Aorta (tissue), 5 donors: Measurements from ENCODE around the gene PRCC. TPM values are rescaled to one million over a fixed set of nuclear protein-coding genes. Genes with fewer than 3 reads are reported as not detected.

Experiments used
- ATAC-seq: fragments of 200-7000 bp; cut with Tn5 transposase; one replicate; pipeline ENCODE4 v1.9.1; 2022; ENCODE audit warnings: moderate library complexity; ENCODE audit not compliant: low FRiP score
- DNase-seq, 2 donors: peaks; one replicate each; pipeline ENCODE4 v3.0.0-alpha.2; 2020
- H3K27ac ChIP-seq, 2 donors: one replicate each; pipeline ENCODE4 v1.5.1; 2013; ENCODE audit warnings: low read length in 2 of 2, mild to moderate bottlenecking in 2 of 2, moderate library complexity in 2 of 2, control low read depth in 1 of 2, inconsistent platforms in 1 of 2, low read depth in 1 of 2
- H3K27me3 ChIP-seq, 2 donors: one replicate each; pipeline ENCODE4 v1.6.1; 2013; ENCODE audit warnings: control low read depth in 1 of 2, low read length in 1 of 2, mild to moderate bottlenecking in 1 of 2, moderate library complexity in 1 of 2; ENCODE audit not compliant: insufficient read depth in 2 of 2, control insufficient read depth in 1 of 2
- H3K36me3 ChIP-seq, 2 donors: one replicate each; pipeline ENCODE4 v1.6.1; 2013; ENCODE audit warnings: control low read depth in 1 of 2, low read length in 1 of 2, mild to moderate bottlenecking in 1 of 2; ENCODE audit not compliant: insufficient read depth in 2 of 2, control insufficient read depth in 1 of 2
- H3K4me1 ChIP-seq, 2 donors: one replicate each; pipeline ENCODE4 v1.6.1; 2013; ENCODE audit warnings: low read length in 2 of 2, control low read depth in 1 of 2, mild to moderate bottlenecking in 1 of 2, moderate library complexity in 1 of 2; ENCODE audit not compliant: insufficient read depth in 2 of 2, control insufficient read depth in 1 of 2
- H3K4me3 ChIP-seq, 2 donors: one replicate each; pipeline ENCODE4 v1.5.1; 2013; ENCODE audit warnings: low read length in 2 of 2, control low read depth in 1 of 2, mild to moderate bottlenecking in 1 of 2
- H3K9me3 ChIP-seq: one replicate; pipeline ENCODE4 v1.6.1; 2013; ENCODE audit warnings: mild to moderate bottlenecking, low read length; ENCODE audit not compliant: control insufficient read depth
- WGBS, 2 donors: extraction: QIAGEN DNeasy Blood & Tissue Kit; methylation state at CpG; one replicate each; pipeline ENCODE4 v1.1.7; 2013; 5-methylcytosine and 5-hydroxymethylcytosine counted together
- intact Hi-C, 2 donors: fragments of 100-400 bp; cut with DNase I; formaldehyde crosslinking; loops; one replicate each; pipeline versions ENCODE4 v1.14.2 to v1.15.0; 2022
- polyA plus RNA-seq, 2 donors: library from polyadenylated mRNA; stranded (reverse); fragments of 200-250 nt; gene quantifications; one replicate each; pipeline ENCODE4 v1.2.3, GENCODE V29; 2013
- total RNA-seq, 2 donors: library from RNA; stranded (reverse); fragmentation: NEBNext Ultra II Directional; extraction: Animal tissue kit (Norgen Biotek cat#: 25700); gene quantifications; one replicate each; pipeline ENCODE4 v1.2.1, GENCODE V29; 2021
- donor health status: healthy with polysubstance abuse.
- donor health status: Bipolar disorder and iron deficiency.
- donor health status: DM: no; HTN: no; CAD: no.
- donor health status: DM: no; HTN: no; CAD: no.
- donor health status: DM: yes; HTN: yes; CAD: no.

The PRCC gene
- total and polyA plus RNA-seq, 4 donors, result 17.2 to 50.2 (median 42.2) TPM

DNA sequence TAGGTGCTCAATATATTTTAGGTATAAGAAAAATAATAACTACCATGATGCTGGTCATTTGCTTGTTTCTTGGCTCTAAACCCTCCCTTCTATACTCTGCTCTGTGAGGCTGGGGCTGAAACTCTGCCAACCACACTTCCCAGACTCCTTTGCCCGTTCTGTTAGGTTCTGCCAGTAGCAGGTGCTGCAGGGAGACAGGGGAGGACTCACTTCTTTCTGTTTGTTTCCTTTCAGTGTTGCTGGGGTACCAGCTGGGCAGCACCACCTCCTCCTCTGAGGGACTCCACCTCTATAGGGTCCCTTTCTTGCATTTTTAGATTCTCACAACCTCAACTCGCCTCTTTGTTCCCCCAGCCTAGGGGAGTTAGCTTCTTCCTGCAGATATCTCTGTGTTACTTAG lies 66.3 kb downstream of the PRCC start:
- no peaks in the 10 kb centered on the region for H3K9me3 ChIP-seq
- DNase-seq, result no peak
- intact Hi-C loops, result no loop called here
- no peak overlapping the region for H3K27ac ChIP-seq
- H3K4me1 ChIP-seq, result no peaks in the 10 kb centered on the region
- H3K36me3 ChIP-seq, result no peaks in the 10 kb centered on the region
- peaks cover 0 to 3% of the 10 kb centered on the region in 2 donors for H3K27me3 ChIP-seq
- no peak for ATAC-seq
- WGBS, 2 donors, result 42 to 58% methylated on average over 2 of the region's 2 CpGs
- no peak overlapping the region for H3K4me3 ChIP-seq

GRCh38 chr1:156834322-156834721 lies 67.0 kb downstream of the PRCC start:
- Histone ChIP-seq H3K36me3 (no peaks in the 10 kb centered on the region), H3K9me3 (no peaks in the 10 kb centered on the region), H3K27ac (no peak overlapping the region), H3K4me3 (no peak overlapping the region), H3K4me1 (no peaks in the 10 kb centered on the region), H3K27me3 (peaks cover 0 to 3% of the 10 kb centered on the region in 2 donors)
- DNase-seq (no peak), ATAC-seq (no peak)
- WGBS, 2 donors, result 72 to 81% methylated on average over 3 of the region's 3 CpGs
- intact Hi-C loops, result no loop called here

DNA sequence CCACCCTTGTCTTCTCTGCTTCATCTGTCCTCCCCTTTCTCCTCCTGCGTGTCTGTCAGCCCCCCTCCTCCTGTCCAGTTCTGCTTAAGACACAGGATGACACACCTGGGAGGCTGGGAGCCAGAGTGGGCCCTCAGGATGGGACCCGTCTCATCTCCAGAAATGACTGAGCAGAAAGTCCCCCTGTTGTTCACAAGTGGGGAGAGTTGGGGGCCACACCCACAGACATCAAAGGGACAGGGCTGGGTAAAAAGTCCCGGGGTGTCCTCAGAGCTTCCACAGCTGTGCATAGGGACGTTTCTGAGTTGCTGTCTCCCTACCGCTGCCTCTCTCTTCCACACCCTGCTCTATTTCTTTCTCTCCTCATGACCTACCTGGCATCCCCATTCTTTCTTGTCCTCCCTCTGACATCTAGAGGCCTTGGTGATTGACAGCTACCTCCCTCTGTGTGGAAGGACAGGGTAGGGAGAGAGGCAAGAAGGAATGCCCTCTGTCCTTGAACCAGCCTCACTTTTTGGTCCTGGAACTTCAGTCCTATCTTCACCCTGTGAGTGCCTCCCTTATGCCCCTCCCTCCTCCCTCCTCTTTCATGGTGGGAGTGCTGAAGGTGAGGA lies 68.8 kb downstream of the PRCC start:
- Histone ChIP-seq H3K4me1 (no peaks in the 10 kb centered on the region), H3K36me3 (no peaks in the 10 kb centered on the region), H3K27ac (no peak overlapping the region), H3K27me3 (peaks cover 0 to 3% of the 10 kb centered on the region in 2 donors), H3K4me3 (no peak overlapping the region), H3K9me3 (no peaks in the 10 kb centered on the region)
- DNase-seq (no peak), ATAC-seq (no peak)
- WGBS, 2 donors, result 68 to 70% methylated on average over 5 of the region's 5 CpGs
- intact Hi-C loops, result loop anchor here in 1 of 2 donors (5.0 kb wide), 1 partner anchor 91 kb away; no protein-coding TSS in a partner anchor

- Histone ChIP-seq H3K27ac (no peak overlapping the region), H3K27me3 (peaks cover 0 to 3% of the 10 kb centered on the region in 2 donors), H3K4me3 (no peak overlapping the region), H3K36me3 (no peaks in the 10 kb centered on the region), H3K9me3 (no peaks in the 10 kb centered on the region), H3K4me1 (no peaks in the 10 kb centered on the region)
- intact Hi-C loops, result loop anchor here in 1 of 2 donors (5.0 kb wide), 1 partner anchor 90 kb away; no protein-coding TSS in a partner anchor
- ATAC-seq, result no peak
- DNase-seq, result peak in 1 of 2 donors; percentile 4
- 80 to 84% methylated on average over 4 of the region's 4 CpGs for WGBS, 2 donors
These were observed 69.6 kb downstream of the PRCC start for GRCh38 chr1:156836892-156837291.

GRCh38 chr1:156838972-156839371 lies 71.6 kb downstream of the PRCC start:
- WGBS, 2 donors, result 29 to 30% methylated on average over 7 of the region's 7 CpGs
- Histone ChIP-seq H3K9me3 (no peaks in the 10 kb centered on the region), H3K4me1 (no peaks in the 10 kb centered on the region), H3K27ac (no peak overlapping the region), H3K27me3 (no peaks in the 10 kb centered on the region), H3K36me3 (no peaks in the 10 kb centered on the region), H3K4me3 (no peak overlapping the region)
- intact Hi-C loops, result loop anchor here (1.0 to 5.0 kb wide), 2 partner anchors 51 to 88 kb away; no protein-coding TSS in a partner anchor
- ATAC-seq, result no peak
- no peak for DNase-seq

DNA sequence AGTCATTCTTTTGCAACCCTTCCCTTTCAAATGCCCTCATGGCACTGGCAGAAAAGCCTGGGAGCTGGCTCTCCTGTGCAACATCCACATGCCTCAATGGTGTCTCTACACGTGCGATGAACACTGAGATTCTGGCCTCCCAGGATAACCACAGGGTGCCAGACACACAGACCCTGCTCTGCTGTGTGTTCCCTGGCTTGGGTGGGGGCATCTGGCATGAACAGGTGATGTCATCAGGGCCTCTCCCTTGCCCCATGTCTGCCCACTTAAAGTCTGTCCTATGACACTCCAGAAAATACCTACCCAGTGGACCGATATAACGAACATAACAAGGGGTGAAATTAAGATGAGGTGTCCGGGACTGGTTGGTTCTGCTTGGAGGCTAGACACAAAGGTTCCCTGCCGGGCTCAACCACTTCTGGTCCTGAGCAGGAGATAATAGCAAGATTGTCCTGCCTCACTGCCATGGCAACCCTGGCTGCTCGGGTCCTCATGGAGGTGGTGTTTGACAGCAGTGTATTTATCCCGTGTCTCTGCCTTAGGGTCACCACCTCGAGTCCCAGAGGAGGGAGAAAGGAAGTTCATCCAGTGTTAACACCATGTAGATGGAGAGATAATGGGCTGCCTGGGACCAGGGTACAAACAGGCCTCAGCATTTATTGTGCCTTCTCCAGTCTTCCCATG lies 72.2 kb downstream of the PRCC start:
- Histone ChIP-seq H3K27me3 (no peaks in the 10 kb centered on the region), H3K4me1 (no peaks in the 10 kb centered on the region), H3K9me3 (no peaks in the 10 kb centered on the region), H3K36me3 (no peaks in the 10 kb centered on the region), H3K27ac (no peak overlapping the region), H3K4me3 (no peak overlapping the region)
- intact Hi-C loops, result loop anchor here (1.0 to 5.0 kb wide), 3 partner anchors 48 to 88 kb away; no protein-coding TSS in a partner anchor
- WGBS, 2 donors, result 36 to 45% methylated on average over 9 of the region's 9 CpGs
- DNase-seq, result peak in 1 of 2 donors; percentile 22
- no peak for ATAC-seq

DNA sequence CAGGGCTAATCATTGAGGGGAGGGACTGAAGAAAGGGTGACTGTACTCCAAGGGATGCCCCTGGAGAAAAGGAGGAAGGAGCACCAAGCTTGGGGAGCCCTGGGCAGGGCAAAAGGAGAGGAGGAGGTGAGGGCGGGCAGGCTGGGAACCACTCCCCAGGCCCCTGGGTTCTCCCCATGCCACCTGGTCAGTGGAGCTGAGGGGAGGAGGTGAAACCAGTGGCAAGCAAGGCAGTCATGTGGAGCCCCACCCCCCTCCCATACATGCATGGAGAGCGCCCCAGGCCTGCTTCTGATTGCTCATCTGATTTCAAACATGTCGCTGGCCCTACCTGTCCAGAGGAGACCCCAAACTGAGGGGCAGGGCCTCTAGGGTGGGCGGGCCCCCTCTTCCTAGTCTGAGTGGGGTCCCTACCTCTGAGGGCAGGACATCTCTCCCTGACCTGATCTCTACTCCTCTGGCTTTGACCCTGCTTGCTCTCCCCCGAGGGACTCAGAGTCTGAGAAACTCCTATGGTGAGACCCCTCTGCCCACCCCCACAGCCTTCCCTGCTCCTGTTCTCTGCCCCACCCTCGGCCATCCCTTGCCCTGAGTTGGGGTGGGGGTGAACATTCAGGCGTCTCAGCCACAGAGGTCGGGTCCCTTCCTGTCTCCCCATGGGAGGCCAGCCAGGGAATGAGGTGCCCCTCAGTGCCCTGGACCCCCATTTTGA lies 73.0 kb downstream of the PRCC start:
- ATAC-seq (no peak), DNase-seq (peak in 1 of 2 donors; percentile 26)
- Histone ChIP-seq H3K9me3 (no peaks in the 10 kb centered on the region), H3K36me3 (no peaks in the 10 kb centered on the region), H3K4me1 (no peaks in the 10 kb centered on the region), H3K27ac (no peak overlapping the region), H3K4me3 (no peak overlapping the region), H3K27me3 (no peaks in the 10 kb centered on the region)
- 56 to 59% methylated on average over 8 of the region's 8 CpGs for WGBS, 2 donors
- intact Hi-C loops, result loop anchor here in 1 of 2 donors (5.0 kb wide), 1 partner anchor 47 kb away; no protein-coding TSS in a partner anchor

DNA sequence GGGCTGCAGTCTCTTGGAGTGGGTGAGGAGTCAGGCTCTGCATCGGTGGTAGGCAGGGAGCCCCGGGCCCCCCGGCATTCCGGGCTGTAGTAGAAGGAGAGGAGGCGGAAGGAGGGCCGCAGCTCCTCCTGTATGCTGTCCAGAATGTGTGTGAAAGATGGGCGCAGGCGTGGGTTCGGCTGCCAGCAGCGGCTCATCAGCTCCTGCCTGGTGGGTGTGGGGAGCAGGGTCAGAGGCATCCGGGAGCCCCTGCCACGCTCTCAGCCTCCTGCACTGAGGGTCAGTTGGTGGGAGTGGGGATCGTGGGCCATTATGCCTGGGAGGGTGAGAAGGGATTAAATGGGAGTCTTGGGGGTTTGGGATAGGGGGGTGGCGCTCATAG lies 73.6 kb downstream of the PRCC start:
- intact Hi-C loops, result loop anchor here in 1 of 2 donors (5.0 kb wide), 1 partner anchor 46 kb away; no protein-coding TSS in a partner anchor
- H3K4me1 ChIP-seq, result no peaks in the 10 kb centered on the region
- H3K27me3 ChIP-seq, result no peaks in the 10 kb centered on the region
- no peaks in the 10 kb centered on the region for H3K9me3 ChIP-seq
- no peak overlapping the region for H3K27ac ChIP-seq
- no peaks in the 10 kb centered on the region for H3K36me3 ChIP-seq
- DNase-seq (peak in 1 of 2 donors; percentile 26), ATAC-seq (no peak)
- WGBS, 2 donors, result 56 to 62% methylated on average over 14 of the region's 14 CpGs
- H3K4me3 ChIP-seq, result no peak overlapping the region
